Measurements from ENCODE around the gene MAP3K14.

Gene MAP3K14

DNA sequence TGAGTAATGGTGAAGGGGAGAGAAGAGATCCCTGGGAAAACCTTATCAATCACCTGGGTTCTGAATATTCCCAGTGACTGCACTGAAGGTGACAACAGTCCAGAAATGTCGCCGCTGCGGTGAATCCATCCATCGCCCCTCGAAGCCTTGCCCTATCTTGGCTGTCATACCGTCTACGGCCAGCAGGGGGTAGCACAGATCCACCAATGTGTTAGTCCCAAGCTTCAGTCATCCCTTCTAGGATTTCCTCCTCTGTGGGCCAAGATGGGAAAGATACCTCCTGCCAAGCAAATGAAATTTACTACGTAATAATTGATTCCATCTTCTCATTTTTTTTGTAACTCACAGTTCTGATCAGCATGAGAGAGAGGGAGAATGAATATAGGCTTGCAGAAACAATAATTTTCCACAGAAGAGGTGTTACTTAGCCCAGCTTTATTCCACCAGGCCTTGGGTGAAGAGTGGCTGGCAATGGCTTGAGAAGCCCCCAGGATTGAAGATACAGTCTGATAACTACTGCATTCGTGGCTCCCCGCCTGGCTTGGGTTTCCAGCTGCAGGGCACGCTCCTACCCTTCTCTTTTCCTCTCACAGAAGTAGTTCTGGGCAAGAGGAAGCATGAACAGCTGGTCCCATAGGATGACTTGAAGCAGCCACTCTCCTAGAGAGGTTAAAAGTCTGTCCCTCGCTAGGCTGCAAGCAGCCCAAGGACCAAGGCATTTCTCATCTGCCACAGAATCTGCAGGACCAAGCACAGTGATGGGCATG lies 97.7 kb downstream of the MAP3K14 start:
- DNase-seq: peak; percentile 66 to 75

All from SW 1271 (cell line).